ENCODE data around the gene CTNND2.

Gene CTNND2

DNA sequence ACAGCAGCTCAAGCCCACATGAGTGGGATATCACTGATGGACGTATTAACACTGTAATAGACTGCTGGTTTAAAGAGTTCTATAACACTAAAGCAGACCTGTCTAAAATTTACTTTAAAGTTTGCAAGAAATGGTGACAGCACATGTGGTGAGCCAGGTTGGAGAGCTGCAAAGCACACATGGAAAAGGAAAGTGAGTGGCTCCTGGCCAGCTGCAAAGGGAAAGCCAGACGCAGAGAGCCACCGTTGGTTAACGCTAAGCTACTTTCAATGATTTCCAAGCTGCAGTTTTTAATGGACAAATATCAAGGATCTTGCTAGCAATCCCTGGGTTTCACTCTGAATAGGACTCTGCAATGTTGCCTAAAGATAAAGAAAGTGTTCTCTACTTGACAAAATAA is 89.9 kb downstream of the CTNND2 start:
- H3K4me1 ChIP-seq (ENCODE audit: control insufficient read depth in 1 of 2, insufficient read depth in 2 of 2, low read length in 2 of 2): no peaks in the 10 kb centered on the region
- no peak overlapping the region for H3K4me3 ChIP-seq (ENCODE audit: low read depth in 1 of 2, low read length in 2 of 2)
- H3K27ac ChIP-seq (ENCODE audit: low read length): no peak overlapping the region
- H3K27me3 ChIP-seq (ENCODE audit: low read depth, low read length): no peaks in the 10 kb centered on the region
- no peaks in the 10 kb centered on the region for H3K9me3 ChIP-seq (ENCODE audit: control insufficient read depth in 1 of 2, low read length in 2 of 2)
- H3K36me3 ChIP-seq (ENCODE audit: control insufficient read depth in 1 of 2, insufficient read depth in 2 of 2, low read length in 2 of 2): no peaks in the 10 kb centered on the region

DNA sequence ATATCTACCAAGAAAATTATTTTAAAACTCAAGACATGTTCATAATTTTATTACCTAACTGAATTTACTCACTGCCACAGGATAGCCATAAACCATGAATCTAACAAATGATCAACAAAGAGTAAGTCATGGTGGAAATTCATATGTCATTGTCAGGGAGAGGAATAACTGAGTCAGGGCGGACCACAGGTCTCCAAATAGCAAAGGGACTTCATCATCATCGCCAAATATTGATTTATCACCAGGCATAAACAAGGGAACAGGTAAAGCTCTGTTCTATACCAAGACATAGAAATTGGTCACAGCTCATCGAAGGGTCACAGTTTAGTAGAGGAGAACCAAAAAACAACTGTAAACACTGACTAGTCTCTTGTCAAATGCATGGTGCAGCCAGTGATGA is 94.8 kb downstream of the CTNND2 start:
- Histone ChIP-seq H3K36me3 (ENCODE audit: control insufficient read depth in 1 of 2, insufficient read depth in 2 of 2, low read length in 2 of 2) (no peaks in the 10 kb centered on the region), H3K9me3 (ENCODE audit: control insufficient read depth in 1 of 2, low read length in 2 of 2) (no peaks in the 10 kb centered on the region), H3K27me3 (ENCODE audit: low read depth, low read length) (no peaks in the 10 kb centered on the region), H3K4me3 (ENCODE audit: low read depth in 1 of 2, low read length in 2 of 2) (no peak overlapping the region), H3K4me1 (ENCODE audit: control insufficient read depth in 1 of 2, insufficient read depth in 2 of 2, low read length in 2 of 2) (no peaks in the 10 kb centered on the region), H3K27ac (ENCODE audit: low read length) (no peak overlapping the region)

DNA sequence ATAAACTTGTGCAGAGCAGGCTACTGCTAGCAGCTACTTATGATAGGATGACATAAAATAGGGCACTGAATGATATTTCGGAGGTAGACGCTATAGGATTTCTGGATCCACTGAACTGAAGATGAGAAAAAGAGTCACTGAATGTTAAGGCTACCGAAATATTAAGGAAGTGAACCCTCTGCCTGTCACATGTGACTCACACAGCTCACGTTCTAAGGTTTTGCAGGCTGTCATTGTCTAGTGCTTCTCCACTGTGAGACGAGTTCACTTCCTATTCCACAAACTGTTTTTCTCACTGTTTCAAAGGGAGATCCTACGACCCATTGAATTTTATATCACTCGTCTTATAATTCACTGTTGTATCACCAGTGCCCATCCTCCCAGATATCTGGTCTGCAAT is 100.8 kb downstream of the CTNND2 start:
- no peak overlapping the region for H3K4me3 ChIP-seq (ENCODE audit: low read depth in 1 of 2, low read length in 2 of 2)
- H3K9me3 ChIP-seq (ENCODE audit: control insufficient read depth in 1 of 2, low read length in 2 of 2): no peaks in the 10 kb centered on the region
- no peaks in the 10 kb centered on the region for H3K36me3 ChIP-seq (ENCODE audit: control insufficient read depth in 1 of 2, insufficient read depth in 2 of 2, low read length in 2 of 2)
- H3K4me1 ChIP-seq (ENCODE audit: control insufficient read depth in 1 of 2, insufficient read depth in 2 of 2, low read length in 2 of 2): no peaks in the 10 kb centered on the region
- no peaks in the 10 kb centered on the region for H3K27me3 ChIP-seq (ENCODE audit: low read depth, low read length)
- no peak overlapping the region for H3K27ac ChIP-seq (ENCODE audit: low read length)

DNA sequence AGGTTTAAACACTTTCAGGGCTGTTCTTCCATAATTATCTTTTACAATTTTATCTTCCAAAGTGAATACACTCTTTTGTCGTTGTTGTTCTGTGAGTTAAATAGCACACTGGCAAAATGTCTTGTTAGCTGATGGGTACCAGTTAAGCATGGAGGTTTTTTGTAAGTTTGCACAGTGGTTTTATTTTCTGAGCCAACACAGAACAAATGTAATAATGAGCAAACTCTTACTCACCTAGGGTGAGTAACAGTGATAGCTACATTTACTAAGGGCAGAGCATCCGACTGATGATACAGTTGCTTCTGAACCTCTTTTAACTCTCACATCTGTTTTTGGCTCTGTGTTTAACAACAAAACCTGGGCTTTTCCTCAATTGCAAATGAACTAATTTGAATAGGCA is 103.2 kb downstream of the CTNND2 start:
- no peaks in the 10 kb centered on the region for H3K4me1 ChIP-seq (ENCODE audit: control insufficient read depth in 1 of 2, insufficient read depth in 2 of 2, low read length in 2 of 2)
- H3K27me3 ChIP-seq (ENCODE audit: low read depth, low read length): no peaks in the 10 kb centered on the region
- H3K36me3 ChIP-seq (ENCODE audit: control insufficient read depth in 1 of 2, insufficient read depth in 2 of 2, low read length in 2 of 2): no peaks in the 10 kb centered on the region
- no peak overlapping the region for H3K27ac ChIP-seq (ENCODE audit: low read length)
- H3K4me3 ChIP-seq (ENCODE audit: low read depth in 1 of 2, low read length in 2 of 2): no peak overlapping the region
- H3K9me3 ChIP-seq (ENCODE audit: control insufficient read depth in 1 of 2, low read length in 2 of 2): no peaks in the 10 kb centered on the region

DNA sequence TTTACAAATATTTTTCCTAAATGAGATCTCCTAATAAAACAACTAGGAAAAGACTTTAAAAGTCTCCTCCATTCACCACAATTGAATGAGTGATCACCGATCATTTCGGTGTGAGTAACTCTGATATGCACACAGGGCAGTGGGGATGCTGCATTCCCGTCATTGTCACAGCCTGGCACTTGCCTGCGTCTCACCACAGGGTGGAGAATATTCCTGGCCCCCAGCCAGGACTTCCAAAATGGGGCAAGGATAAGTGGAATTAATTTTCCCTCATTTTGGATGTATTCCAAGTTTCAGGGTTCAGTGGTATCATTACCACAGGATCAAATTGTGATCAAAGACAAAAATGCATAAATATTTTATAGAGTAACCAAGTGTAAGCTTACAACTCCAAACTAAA is 107.1 kb downstream of the CTNND2 start:
- Histone ChIP-seq H3K27ac (ENCODE audit: low read length) (no peak overlapping the region), H3K9me3 (ENCODE audit: control insufficient read depth in 1 of 2, low read length in 2 of 2) (no peaks in the 10 kb centered on the region), H3K27me3 (ENCODE audit: low read depth, low read length) (no peaks in the 10 kb centered on the region), H3K4me3 (ENCODE audit: low read depth in 1 of 2, low read length in 2 of 2) (no peak overlapping the region), H3K36me3 (ENCODE audit: control insufficient read depth in 1 of 2, insufficient read depth in 2 of 2, low read length in 2 of 2) (no peaks in the 10 kb centered on the region), H3K4me1 (ENCODE audit: control insufficient read depth in 1 of 2, insufficient read depth in 2 of 2, low read length in 2 of 2) (no peaks in the 10 kb centered on the region)

DNA sequence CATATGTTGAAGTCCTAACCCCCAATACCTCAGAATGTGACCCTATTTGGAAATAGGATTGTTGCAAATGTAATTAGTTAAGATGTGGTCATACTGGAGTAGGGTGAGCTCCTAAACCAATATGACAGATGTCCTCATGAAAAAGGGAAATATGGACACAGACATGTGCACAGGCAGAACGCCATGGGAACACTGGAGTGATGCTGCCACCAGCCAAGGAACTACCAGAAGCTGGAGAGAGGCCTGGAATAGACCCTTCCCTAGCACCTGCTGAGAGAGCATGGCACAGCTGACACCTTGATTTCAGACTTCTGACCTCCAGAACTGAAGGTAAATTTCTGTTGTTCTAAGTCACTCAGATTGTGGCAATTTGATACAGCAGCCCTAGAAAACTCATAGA is 110.8 kb downstream of the CTNND2 start:
- no peak overlapping the region for H3K4me3 ChIP-seq (ENCODE audit: low read depth in 1 of 2, low read length in 2 of 2)
- no peaks in the 10 kb centered on the region for H3K4me1 ChIP-seq (ENCODE audit: control insufficient read depth in 1 of 2, insufficient read depth in 2 of 2, low read length in 2 of 2)
- no peaks in the 10 kb centered on the region for H3K27me3 ChIP-seq (ENCODE audit: low read depth, low read length)
- no peak overlapping the region for H3K27ac ChIP-seq (ENCODE audit: low read length)
- no peaks in the 10 kb centered on the region for H3K36me3 ChIP-seq (ENCODE audit: control insufficient read depth in 1 of 2, insufficient read depth in 2 of 2, low read length in 2 of 2)
- no peaks in the 10 kb centered on the region for H3K9me3 ChIP-seq (ENCODE audit: control insufficient read depth in 1 of 2, low read length in 2 of 2)

DNA sequence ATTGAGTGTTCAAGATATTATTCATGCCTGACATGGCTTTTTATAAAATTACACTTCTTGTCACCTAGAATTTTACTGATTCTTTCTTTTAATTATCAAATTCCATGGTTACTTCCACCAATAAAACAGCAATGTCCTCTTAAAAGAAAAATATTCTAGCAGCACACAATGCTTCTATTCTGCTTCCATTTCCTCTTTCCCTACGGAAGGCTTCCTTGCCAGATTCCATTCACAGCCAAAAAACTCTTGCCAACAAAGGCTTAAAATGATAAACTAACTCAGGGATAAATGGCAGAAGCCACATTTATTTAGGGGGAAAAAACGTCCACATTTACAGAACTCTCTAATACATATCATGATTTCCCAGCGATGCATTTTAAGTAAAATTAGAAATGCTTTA is 111.6 kb downstream of the CTNND2 start:
- no peak overlapping the region for H3K27ac ChIP-seq (ENCODE audit: low read length)

DNA sequence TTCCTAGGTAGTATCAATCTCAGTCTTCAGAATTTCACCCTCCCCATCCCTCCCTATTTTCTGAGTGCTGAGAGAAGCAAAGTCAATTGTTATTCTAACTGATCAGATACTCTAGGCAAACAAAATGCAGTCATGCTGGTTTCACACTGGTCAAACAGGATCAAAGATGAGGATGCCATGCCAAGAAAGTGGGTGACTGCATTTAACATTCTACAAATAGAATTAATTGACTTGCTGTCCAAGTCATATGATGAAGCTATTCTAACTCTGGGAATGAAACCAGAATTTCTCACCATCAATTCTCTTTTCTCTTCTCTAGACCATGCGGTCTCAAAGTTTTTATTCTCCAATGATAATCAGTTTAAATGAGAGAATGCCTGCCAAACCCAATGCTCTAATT is 112.5 kb downstream of the CTNND2 start:
- no peak overlapping the region for H3K27ac ChIP-seq (ENCODE audit: low read length)
- no peak overlapping the region for H3K4me3 ChIP-seq (ENCODE audit: low read depth in 1 of 2, low read length in 2 of 2)
- H3K9me3 ChIP-seq (ENCODE audit: control insufficient read depth in 1 of 2, low read length in 2 of 2): no peaks in the 10 kb centered on the region
- H3K4me1 ChIP-seq (ENCODE audit: control insufficient read depth in 1 of 2, insufficient read depth in 2 of 2, low read length in 2 of 2): no peaks in the 10 kb centered on the region
- H3K36me3 ChIP-seq (ENCODE audit: control insufficient read depth in 1 of 2, insufficient read depth in 2 of 2, low read length in 2 of 2): no peaks in the 10 kb centered on the region
- H3K27me3 ChIP-seq (ENCODE audit: low read depth, low read length): no peaks in the 10 kb centered on the region

More for the DNA sequence above, 111.6 kb downstream of the CTNND2 start:
- Histone ChIP-seq H3K27me3 (ENCODE audit: low read depth, low read length) (no peaks in the 10 kb centered on the region), H3K36me3 (ENCODE audit: control insufficient read depth in 1 of 2, insufficient read depth in 2 of 2, low read length in 2 of 2) (no peaks in the 10 kb centered on the region), H3K4me3 (ENCODE audit: low read depth in 1 of 2, low read length in 2 of 2) (no peak overlapping the region), H3K4me1 (ENCODE audit: control insufficient read depth in 1 of 2, insufficient read depth in 2 of 2, low read length in 2 of 2) (no peaks in the 10 kb centered on the region), H3K9me3 (ENCODE audit: control insufficient read depth in 1 of 2, low read length in 2 of 2) (no peaks in the 10 kb centered on the region)

DNA sequence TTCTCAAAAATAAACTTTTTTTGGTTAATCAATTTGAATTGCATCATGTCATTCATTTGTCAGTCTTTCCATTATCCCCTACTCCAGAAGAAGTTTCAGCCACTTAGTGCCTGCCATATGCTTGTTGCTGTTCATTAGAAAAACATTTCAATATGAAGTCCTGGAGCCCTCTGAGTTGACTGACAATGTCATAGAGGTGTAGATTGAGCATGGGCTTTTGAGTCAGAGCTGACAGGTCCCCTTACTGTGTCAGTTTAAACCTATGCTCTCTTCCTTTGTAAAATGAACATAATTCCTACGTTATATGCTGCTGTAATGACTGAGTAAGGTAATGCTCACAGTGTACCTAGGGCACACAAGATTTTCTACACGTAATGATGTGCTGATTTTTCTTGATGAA is 114.0 kb downstream of the CTNND2 start:
- no peak overlapping the region for H3K4me3 ChIP-seq (ENCODE audit: low read depth in 1 of 2, low read length in 2 of 2)

DNA sequence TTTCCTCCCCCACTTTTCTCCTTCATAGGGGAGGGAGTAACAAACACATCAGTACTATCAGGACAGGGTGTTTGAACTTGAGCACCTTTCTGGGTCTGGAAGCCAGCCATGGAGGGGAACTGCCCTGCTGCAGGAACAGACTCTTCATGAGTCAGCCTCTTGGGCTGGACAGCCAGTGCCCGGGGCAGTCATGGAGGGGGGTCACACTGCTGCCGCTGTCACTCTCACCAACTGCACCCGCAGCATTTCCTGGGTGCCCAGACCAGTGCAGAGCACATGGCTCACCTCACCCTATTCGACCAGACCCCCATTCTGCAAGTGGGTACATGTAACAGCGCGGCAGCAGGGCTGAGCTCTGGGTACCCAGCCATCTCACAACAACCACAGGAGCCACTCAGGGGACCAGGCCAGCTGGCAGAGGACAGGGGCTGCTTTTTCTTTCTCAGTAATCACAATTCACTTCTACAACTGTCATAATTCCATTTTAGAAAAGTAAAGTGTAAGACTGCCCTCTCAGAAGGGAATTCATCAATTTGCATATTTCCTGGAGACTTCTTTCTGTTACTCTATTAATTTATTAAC is 118.4 kb downstream of the CTNND2 start:
- no peaks in the 10 kb centered on the region for H3K4me1 ChIP-seq (ENCODE audit: control insufficient read depth in 1 of 2, insufficient read depth in 2 of 2, low read length in 2 of 2)
- no peaks in the 10 kb centered on the region for H3K9me3 ChIP-seq (ENCODE audit: control insufficient read depth in 1 of 2, low read length in 2 of 2)
- no peaks in the 10 kb centered on the region for H3K27me3 ChIP-seq (ENCODE audit: low read depth, low read length)
- H3K36me3 ChIP-seq (ENCODE audit: control insufficient read depth in 1 of 2, insufficient read depth in 2 of 2, low read length in 2 of 2): no peaks in the 10 kb centered on the region
- H3K4me3 ChIP-seq (ENCODE audit: low read depth in 1 of 2, low read length in 2 of 2): no peak overlapping the region
- H3K27ac ChIP-seq (ENCODE audit: low read length): no peak overlapping the region

More for the DNA sequence above, 114.0 kb downstream of the CTNND2 start:
- no peaks in the 10 kb centered on the region for H3K4me1 ChIP-seq (ENCODE audit: control insufficient read depth in 1 of 2, insufficient read depth in 2 of 2, low read length in 2 of 2)
- H3K27me3 ChIP-seq (ENCODE audit: low read depth, low read length): no peaks in the 10 kb centered on the region
- no peaks in the 10 kb centered on the region for H3K9me3 ChIP-seq (ENCODE audit: control insufficient read depth in 1 of 2, low read length in 2 of 2)
- no peaks in the 10 kb centered on the region for H3K36me3 ChIP-seq (ENCODE audit: control insufficient read depth in 1 of 2, insufficient read depth in 2 of 2, low read length in 2 of 2)
- no peak overlapping the region for H3K27ac ChIP-seq (ENCODE audit: low read length)

DNA sequence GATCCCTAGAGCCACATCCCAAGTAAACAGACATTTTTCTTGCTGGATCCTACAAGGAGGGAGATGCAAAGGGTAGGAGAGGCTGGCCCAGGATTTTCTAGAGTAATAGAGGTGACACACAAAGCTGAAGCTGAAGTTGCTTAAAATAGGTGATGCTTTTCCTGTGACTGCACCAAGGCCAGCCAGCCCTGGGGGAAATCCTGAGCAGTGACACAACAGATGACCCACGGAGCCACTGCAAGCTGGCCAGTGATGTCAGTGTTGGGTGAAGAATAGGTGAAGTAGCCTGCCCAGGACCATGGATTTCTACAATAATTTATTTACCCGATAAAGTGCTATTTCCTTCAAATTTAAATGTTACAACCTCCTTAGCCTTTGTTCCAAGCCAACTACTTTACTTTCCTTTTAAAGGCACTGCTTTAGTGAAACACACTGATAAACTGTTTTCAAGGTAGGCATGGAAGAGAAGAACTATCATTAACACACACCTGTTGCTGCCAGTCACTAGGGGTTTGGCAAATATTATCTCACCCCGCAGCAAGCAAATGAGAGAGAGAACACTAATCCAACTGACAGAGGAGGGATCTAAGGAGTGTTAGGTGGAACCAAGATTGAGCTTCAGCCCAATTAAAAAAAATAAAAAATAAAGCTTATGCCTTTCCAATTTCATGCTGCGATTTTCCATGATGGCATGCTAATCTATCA is 123.5 kb downstream of the CTNND2 start:
- Histone ChIP-seq H3K27ac (ENCODE audit: low read length) (no peak overlapping the region), H3K36me3 (ENCODE audit: control insufficient read depth in 1 of 2, insufficient read depth in 2 of 2, low read length in 2 of 2) (no peaks in the 10 kb centered on the region), H3K9me3 (ENCODE audit: control insufficient read depth in 1 of 2, low read length in 2 of 2) (no peaks in the 10 kb centered on the region), H3K27me3 (ENCODE audit: low read depth, low read length) (no peaks in the 10 kb centered on the region), H3K4me3 (ENCODE audit: low read depth in 1 of 2, low read length in 2 of 2) (no peak overlapping the region), H3K4me1 (ENCODE audit: control insufficient read depth in 1 of 2, insufficient read depth in 2 of 2, low read length in 2 of 2) (no peaks in the 10 kb centered on the region)

DNA sequence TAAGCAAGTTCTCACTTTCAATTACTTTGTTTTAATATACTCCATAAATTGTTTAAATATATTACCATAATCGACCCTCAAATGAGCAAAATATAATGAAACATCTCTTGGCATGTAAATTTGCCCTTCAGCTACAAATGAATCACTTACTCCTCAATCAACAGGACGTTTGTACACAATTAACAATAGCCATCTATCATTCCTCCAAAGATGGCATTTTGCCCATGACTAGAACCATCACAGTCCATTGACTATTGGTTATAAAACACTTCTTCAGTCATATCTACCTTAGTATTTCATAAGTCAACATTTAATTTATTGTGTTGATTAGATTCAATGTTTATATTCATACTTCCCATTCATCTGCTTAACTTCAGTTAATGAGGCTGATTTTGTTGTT is 127.2 kb downstream of the CTNND2 start:
- Histone ChIP-seq H3K27me3 (ENCODE audit: low read depth, low read length) (no peaks in the 10 kb centered on the region), H3K4me1 (ENCODE audit: control insufficient read depth in 1 of 2, insufficient read depth in 2 of 2, low read length in 2 of 2) (no peaks in the 10 kb centered on the region), H3K36me3 (ENCODE audit: control insufficient read depth in 1 of 2, insufficient read depth in 2 of 2, low read length in 2 of 2) (no peaks in the 10 kb centered on the region), H3K9me3 (ENCODE audit: control insufficient read depth in 1 of 2, low read length in 2 of 2) (no peaks in the 10 kb centered on the region), H3K4me3 (ENCODE audit: low read depth in 1 of 2, low read length in 2 of 2) (no peak overlapping the region), H3K27ac (ENCODE audit: low read length) (no peak overlapping the region)

Measured in muscle layer of duodenum (tissue), 2 donors.